Osteocyte (in vitro differentiated cells): ENCODE results near the gene EPS15. TPM values are rescaled to one million over a fixed set of nuclear protein-coding genes. Genes with fewer than 3 reads are reported as not detected.

Experiments
- DNase-seq: peaks from one replicate; pipeline ENCODE4 v3.0.0; 2021; ENCODE audit warnings: mixed read lengths; ENCODE audit not compliant: unreplicated experiment; ENCODE audit errors: extremely low spot score
- H3K27ac Mint-ChIP-seq: one replicate; pipeline ENCODE4 v1.8.0; 2021; ENCODE audit warnings: mild to moderate bottlenecking, mixed read lengths; ENCODE audit not compliant: unreplicated experiment
- H3K27me3 Mint-ChIP-seq: one replicate; pipeline ENCODE4 v1.8.0; 2021; ENCODE audit warnings: mixed read lengths; ENCODE audit not compliant: unreplicated experiment
- H3K36me3 Mint-ChIP-seq: one replicate; pipeline ENCODE4 v1.8.0; 2021; ENCODE audit warnings: mixed read lengths; ENCODE audit not compliant: unreplicated experiment
- H3K4me1 Mint-ChIP-seq: one replicate; pipeline ENCODE4 v1.8.0; 2021; ENCODE audit warnings: mixed read lengths; ENCODE audit not compliant: unreplicated experiment
- H3K4me3 Mint-ChIP-seq: one replicate; pipeline ENCODE4 v1.8.0; 2021; ENCODE audit warnings: mild to moderate bottlenecking, moderate library complexity, mixed read lengths; ENCODE audit not compliant: unreplicated experiment
- H3K9me3 Mint-ChIP-seq: one replicate; pipeline ENCODE4 v1.8.0; 2021; ENCODE audit warnings: mixed read lengths; ENCODE audit not compliant: unreplicated experiment
- CTCF ChIP-seq: fragments of 200-600 bp; sonication (generic); IDR thresholded peaks from 2 replicates; pipeline ENCODE4 v1.5.0; 2021; ENCODE audit warnings: antibody characterized with exemption, mild to moderate bottlenecking, moderate library complexity
- total RNA-seq: library from RNA; stranded (reverse); gene quantifications from 2 replicates; pipeline ENCODE4 v1.2.1, GENCODE V29; 2021

The EPS15 gene
- total RNA-seq, 1 donor from 2014 or later: 62.4 TPM

DNA sequence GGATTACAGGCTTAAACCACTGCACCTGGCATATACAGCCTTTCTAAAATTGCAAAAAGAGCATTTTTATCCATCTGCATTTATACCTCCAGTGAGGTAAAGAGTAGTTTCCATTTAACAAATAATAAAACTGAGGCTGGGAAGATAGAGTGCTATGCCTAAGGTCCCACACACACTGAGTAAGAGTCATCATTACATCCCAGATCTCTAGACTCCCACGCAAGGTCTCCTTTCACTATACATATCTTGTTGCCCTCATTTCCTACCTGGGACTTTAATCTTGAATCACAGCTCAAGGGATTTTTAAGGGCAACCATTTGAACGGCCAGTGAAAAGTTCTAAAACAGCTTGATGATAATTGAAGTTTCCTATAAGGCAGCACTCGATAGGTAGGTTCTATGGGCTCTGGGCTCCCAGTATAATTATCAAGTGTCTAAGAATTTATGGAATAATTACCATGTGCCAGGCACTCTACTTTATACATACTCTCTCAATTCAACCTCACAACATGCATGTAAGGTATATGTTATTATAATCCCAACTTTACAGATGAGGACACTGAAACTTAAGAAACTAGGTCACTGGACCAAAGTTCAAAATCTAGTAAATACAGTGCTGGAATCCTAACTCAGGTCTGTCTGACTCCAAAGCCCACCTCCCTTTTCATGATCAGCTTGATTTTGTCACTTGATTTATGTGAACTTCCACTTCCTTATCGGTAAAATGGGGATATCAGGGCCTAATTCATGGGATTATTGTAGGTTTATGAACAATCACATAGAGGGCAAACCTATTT is 23.3 kb upstream of the EPS15 start:
- Mint-ChIP-seq H3K9me3 (no peaks in the 10 kb centered on the region), H3K27me3 (no peaks in the 10 kb centered on the region), H3K36me3 (no peaks in the 10 kb centered on the region), H3K4me3 (no peak overlapping the region), H3K4me1 (no peaks in the 10 kb centered on the region), H3K27ac (no peak overlapping the region)
- no peak for DNase-seq
- TF ChIP-seq CTCF: no peak

DNA sequence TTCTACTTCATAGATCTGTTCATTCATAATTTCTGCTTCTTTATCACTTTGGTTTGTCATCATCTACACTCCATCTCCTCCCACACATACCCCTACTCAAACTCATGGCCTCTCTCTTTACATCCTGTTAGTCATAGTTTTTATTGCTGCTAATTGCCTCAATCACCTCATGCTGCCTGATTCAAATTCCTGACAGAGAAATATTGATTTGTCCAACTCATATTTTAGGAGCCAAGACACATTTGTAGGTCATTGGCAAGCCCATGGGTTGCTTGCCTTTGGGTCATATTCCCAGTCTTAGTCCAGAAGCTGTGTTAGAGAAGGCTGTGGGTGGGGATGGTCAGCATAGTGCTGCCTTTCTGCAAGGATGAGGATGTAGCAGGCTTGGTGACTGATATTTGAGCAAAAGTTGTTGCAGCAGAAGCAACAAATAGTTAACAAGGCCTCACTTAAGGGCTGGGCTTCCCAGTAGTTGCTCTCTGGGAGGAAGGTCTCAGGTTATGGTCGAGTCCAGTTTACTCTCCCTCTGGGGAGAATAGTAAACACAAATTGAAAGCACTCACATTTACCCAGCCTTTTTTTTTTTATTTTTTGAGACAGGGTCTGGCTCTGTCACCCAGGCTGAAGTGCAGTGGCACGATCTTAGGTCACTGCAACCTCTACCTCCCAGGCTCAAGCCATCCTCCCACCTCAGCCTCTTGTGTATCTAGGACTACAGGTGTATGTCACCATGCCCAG is 22.4 kb upstream of the EPS15 start:
- no peaks in the 10 kb centered on the region for H3K27me3 Mint-ChIP-seq

GRCh38 chr1:51537568-51537967 is 18.5 kb upstream of the EPS15 start:
- no peak for DNase-seq
- Mint-ChIP-seq H3K27me3 (no peaks in the 10 kb centered on the region), H3K9me3 (no peaks in the 10 kb centered on the region), H3K27ac (no peak overlapping the region), H3K4me1 (peaks cover 8% of the 10 kb centered on the region), H3K4me3 (no peak overlapping the region), H3K36me3 (no peaks in the 10 kb centered on the region)
- no peak for TF ChIP-seq CTCF

More for the DNA sequence above, 22.4 kb upstream of the EPS15 start:
- Mint-ChIP-seq H3K4me1 (no peaks in the 10 kb centered on the region), H3K9me3 (no peaks in the 10 kb centered on the region), H3K27ac (no peak overlapping the region), H3K36me3 (no peaks in the 10 kb centered on the region), H3K4me3 (no peak overlapping the region)
- no peak for DNase-seq
- TF ChIP-seq CTCF: no peak

DNA sequence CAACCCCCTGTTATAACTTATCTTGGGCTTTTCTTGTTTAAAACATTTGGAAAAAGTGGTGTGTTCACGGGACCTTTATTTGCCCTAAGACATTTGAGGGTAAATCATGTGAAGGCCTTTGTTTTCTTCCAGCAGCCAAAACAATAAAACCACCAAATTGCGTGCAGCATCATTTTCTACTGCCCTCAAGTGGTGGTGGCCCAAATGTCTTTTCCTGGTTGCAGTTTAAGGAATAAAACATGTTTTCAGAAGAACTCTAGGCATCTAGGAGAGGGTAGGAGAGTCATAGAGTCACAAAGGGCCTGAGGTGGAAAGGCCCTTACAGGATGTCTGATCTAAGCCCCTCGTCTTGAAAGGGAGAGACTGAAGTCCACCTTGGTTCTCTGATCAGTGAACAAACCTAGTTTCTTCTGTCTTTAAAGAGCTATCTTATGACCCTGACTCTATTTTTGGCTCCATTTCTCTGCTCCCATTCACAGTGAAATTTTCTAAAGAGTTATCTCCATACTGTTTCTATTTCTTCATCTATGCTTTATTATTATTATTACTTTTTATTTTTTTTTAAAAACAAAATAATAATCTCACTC is 16.0 kb upstream of the EPS15 start:
- H3K27me3 Mint-ChIP-seq: no peaks in the 10 kb centered on the region
- H3K4me1 Mint-ChIP-seq: peaks cover 8% of the 10 kb centered on the region
- no peak overlapping the region for H3K4me3 Mint-ChIP-seq
- peak; percentile 80 for TF ChIP-seq CTCF
- H3K9me3 Mint-ChIP-seq: no peaks in the 10 kb centered on the region
- no peaks in the 10 kb centered on the region for H3K36me3 Mint-ChIP-seq
- no peak for DNase-seq
- H3K27ac Mint-ChIP-seq: peak overlapping the region; percentile 45

- TF ChIP-seq CTCF: no peak
- H3K9me3 Mint-ChIP-seq: no peaks in the 10 kb centered on the region
- DNase-seq: no peak
- H3K27ac Mint-ChIP-seq: peak overlapping the region; percentile 45
- H3K4me3 Mint-ChIP-seq: no peak overlapping the region
- no peaks in the 10 kb centered on the region for H3K36me3 Mint-ChIP-seq
- H3K27me3 Mint-ChIP-seq: no peaks in the 10 kb centered on the region
- peaks cover 8% of the 10 kb centered on the region for H3K4me1 Mint-ChIP-seq
Observed at GRCh38 chr1:51534447-51534846, 15.4 kb upstream of the EPS15 start.
